Activated gamma-delta T cell treated with Interleukin-2 at 50 U/mL for 16 hours (primary cell): ENCODE measurements around the gene NES.

ENCODE experiments used
- DNase-seq: peaks from one replicate; pipeline ENCODE4 v3.0.0-alpha.2; 2020

Gene NES

DNA sequence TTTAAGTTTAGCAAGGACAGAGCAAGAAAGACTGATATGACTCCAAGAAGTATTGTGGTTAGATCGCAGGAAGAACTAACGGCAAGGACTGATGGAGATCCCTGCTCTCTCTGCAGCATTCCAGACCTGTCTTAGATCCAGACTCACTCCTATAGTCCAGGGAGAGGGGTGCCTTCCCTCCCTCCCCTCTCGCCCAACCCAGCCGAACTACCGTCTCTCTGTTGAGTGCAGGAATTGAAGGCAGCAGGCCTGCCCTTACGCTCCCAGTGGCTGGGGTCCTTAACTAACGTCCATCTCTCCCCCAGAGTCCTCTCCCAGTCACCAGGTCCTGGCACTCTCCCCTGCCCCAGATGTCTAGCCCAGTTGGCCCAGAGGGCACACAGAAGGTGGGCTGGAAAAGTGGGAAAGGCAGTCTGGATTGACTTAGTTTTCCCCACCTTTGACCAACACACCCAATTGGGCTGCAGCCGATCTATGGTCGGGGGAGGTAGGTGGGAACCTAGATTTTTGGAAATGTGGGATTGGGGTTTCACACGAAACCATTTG is 27.0 kb upstream of the NES start:
- no peak for DNase-seq

DNA sequence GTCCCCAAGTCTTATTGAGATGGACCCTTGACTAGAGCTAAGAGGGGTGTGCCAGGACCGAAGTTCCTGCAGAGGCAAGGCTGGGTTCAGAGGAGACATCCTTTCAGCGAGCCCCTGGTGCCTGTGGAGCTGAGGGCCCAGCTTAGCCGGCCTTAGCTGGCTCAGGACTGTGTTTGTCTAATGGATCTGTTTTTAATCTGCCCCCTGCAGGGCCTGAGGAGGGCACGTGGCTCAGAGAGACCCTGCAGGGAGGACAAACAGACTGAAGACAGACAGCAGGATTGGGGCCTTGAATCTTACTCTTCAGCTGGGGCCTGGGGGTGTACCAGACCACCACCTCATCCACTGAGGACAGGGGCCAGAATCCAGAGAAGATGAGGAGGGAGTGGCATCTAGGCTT is 26.5 kb upstream of the NES start:
- no peak for DNase-seq

DNA sequence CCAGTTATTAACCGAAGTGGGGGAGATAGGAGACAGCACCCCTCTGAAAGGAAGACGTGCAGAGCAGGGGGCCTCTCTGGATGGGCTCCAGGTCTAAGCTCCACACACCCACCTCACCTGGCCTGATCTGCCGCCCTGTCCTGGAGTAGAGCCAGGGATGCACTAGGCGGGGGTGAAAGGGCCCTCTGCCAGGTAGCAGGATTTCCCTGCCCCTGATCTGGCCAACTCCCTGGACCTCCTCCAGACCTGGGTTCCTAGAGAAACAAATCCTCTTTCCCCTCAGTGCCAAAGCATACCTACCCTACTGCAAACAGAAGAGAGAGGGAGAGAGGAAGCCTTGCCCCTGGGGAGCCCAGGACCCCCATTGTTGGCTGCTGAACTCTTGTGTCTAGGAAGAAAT is 26.1 kb upstream of the NES start:
- no peak for DNase-seq

DNA sequence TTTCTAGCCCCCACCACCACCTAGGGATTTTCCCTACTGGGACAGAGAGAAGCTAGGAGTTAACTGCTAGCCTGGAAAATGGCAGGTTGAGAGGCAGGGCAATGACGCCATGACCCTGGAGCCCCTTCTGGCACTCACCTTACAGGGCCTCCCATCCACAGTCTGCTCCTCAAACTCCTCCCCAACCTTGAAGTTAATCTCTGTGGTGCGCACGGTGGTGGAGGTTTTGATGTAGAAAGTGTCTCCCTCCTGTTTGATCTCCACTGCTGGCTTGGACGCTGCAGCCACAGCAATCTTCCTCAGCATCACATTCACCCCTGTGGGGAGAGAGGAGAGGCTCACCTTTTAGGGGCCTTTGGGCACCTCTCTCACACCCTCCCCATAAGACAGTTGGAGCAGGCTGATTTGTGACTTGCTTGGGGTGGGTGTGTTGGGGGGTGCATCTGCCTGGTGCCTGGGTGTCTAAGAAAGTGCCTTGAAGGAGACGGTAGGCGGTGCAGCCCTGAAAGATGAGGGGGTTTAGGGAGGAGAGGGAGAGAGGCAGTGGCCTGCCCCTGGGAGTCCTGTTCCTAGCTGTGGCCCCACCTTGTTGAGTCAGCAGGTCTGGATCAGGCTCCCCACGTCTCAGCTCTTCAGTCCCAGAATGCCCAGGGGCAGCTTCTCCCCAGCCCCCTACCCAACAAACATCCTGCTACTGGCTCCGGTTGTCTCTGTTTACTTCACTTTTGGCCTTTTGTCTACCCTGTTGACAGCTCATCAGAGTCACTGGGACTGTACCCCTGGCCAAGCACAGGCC is 23.7 kb upstream of the NES start:
- no peak for DNase-seq

DNA sequence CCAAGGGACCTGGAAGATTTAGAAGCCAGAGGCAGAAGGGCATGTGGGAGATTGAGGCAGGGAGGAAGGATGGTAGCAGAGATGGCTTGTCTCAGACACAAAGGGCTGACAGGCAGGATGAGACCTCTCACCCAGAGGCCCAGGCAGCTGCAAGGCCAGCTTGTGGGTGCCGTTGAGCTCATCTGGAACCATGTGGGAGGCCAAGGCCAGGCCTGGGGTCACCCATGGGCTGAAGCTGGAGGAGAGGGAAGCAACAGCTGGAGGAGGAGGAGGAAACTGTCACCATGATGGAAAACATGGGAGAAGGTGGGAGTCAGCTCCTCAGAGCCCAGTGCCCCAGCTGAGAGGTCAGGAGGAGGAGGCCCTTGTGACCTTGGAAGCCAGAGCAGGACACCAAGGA is 21.8 kb upstream of the NES start:
- DNase-seq, result no peak

DNA sequence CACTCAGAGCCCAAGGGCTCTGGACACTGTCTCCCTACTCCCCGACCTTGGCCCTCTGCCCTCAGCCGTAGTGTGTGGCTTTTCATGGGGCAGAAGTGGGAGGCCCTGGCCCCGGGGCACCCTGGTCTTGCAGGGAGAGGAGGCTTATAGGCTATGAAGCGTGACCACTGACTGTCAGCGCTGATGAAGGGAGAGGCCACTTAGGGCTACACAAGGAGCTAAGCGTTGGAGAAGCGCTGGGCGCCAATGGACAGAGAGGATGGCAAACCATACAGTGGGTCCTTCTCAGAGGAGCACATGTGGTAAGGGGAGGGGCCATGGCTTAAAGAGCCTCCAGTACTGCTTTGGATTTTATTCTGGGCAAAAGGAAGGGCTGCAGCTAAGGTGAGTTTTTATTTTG is 20.3 kb upstream of the NES start:
- no peak for DNase-seq

DNA sequence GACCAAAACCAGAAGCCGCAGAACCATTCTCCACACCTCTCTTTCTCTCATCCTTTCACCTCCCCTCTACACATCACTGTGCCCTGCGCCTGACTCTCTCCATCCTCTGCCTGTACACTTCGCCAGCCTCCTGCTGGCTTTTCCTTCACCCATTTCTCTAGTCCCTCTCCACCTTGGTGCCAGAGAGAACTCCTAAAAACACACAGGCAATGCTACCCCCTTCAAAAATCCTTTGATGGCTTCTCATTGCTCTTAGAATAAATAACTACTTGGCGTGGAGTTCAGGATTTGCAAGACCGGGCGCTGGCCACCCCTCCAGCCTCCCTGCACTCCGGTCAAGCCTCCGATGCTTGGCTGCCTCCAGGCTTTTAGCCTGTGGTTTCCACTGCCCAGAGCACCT is 19.5 kb upstream of the NES start:
- no peak for DNase-seq

DNA sequence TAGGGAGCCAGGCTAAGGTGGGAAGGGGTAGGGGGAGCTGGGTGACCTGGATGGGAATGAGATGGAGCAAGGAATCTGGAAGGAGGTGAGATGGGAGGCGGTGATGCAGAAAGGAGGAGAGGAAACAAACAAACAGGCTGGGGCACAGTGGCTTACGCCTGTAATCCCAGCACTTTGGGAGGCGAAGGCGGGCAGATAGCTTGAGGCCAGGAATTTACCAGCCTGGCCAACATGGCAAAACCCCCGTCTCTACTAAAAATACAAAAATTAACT is 17.4 kb upstream of the NES start:
- DNase-seq, result no peak

DNA sequence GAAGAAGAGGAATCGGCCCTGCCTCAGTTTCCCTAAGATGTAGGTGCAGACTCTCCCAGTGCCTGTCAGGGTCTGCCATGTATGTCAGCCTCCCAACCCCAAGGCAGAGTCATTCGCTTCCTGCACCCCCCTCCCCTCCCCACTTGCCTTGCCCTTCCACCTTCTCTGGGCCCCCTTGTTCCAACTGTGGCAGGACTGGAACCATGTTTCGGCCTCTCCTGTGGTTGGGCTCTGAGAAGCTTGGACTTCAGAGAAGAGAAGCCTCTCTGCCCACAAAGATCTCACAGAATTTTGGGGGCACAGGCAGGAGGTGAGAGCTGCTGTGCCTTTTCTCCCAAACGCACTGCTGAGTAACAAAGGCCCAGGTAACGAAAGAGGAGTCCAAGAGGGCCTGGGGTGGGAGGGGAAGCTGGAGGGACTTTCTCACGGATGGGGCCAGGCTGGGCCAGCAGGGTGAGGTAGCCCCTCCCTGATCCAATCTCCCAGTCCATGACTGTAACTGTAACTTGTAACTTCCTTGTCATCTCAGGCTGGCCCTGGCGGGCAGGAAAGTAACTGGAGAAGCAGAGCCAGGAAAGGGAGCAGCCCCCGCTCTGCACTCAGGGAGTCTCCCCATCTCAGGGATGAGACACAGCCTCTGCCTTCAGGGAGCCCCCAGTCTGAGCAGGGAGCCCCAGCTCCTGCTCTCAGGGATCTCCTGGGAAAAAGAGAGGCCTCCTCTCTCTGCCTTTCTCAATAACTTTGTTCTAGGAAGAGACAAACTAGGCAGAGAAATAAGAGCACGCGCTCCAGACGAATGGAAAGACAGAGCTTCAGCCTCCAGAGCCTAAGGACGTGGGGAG is 16.9 kb upstream of the NES start:
- no peak for DNase-seq

DNA sequence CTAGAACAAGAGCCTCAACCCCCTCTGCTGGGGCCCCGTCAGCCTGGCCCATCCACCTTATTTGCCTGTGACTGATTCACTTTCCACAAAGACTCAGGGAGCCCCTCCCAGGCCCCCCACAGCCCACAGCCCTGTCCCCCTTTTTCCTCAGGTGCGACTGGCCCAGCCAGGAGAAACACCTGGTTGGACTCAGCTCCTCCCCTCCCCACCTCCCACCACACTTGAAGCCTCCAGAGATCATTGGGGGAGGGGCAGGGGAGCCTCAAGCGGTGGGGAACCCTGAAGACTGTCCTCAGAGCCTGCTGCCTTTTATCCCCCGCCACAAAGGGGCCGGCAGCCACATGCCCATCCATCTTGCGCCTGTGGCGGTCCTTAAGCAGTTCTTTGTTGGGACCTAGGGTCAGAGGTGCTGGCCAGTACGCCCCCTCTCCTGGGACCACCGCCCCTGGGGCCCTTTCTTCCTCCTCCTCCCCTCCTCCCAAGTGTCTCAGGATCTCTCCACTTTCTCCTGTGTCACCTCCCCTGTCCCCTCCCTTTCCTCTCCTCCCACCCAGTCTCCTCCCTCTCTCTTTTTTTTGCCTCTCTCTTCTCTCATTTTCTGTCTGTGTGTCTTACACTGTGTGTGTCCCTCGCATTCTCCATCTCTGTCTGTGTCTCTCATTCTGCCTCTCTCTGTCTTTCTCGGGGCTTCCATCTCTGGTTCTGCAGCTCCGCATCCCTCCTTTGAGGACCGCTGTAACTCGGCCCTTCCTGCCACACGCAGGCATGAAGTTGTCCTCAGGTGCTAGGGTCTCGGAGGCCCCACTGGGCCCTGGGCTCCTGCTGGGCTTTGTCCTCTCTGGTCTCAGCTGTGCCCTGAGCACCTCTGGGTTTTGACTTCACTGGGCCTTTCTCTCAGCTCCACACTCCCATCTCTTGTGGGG is 16.0 kb upstream of the NES start:
- no peak for DNase-seq

DNA sequence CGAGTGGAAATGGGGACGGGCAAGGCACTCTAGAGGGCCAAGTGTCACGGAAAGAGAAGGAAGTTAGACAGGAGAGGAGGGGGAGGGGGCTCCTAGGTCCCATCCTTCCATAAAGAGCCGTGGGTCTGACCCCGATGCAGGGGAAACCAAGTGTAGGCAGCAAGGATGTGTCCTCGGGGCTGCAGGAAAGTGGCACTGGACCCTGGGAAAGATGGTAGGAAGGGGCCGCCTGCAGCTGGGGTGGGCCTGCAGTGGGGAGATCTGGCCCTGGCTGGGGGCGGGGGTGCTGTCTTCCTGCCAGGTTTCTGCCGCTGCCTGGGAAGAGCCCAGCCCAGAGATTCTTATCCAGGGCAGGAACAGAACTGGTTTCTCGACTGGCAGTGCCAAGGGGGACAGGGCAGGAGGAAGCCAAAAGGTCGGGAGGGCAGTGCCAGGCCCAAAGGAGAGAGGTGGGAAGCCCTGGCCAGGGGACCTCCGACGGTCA is 15.3 kb upstream of the NES start:
- DNase-seq, result no peak

DNA sequence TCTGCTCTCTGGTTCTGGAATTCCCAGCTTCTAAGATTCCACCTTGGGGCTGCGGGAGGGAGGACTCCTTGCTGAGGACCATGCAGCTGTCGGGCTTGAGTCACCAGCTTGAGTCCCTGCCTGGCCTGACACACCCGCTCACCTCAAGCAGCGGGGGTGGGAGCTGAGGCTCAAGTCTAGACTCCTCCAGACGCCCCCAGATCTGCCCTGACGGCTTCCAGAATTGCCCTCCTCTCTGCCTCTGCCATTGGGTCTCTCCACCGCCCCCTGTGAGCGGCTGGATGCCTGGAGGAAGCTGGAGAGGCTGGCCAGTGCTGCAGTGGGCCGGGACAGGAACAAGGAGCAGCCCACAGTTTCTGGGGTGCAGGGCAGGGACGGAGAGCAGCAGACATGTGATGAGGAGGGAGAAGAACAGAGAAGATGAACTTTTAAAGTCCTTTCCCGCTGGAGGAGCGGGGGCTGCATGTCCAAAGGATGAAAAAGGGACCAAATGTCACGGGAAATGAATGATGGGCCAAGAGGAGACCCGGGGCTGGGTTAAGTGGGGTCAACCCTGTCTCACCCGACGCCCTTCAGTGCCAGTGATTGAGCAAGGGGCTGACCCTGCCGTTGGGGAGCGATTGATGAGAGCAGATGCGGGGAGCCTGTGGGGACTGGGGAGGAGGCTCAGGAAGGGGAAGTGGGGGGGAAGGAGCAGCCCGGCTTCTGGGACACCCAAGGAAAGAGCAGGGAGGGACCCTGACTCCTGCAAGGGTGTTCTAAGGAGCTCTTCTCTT is 14.6 kb upstream of the NES start:
- DNase-seq, result no peak

DNA sequence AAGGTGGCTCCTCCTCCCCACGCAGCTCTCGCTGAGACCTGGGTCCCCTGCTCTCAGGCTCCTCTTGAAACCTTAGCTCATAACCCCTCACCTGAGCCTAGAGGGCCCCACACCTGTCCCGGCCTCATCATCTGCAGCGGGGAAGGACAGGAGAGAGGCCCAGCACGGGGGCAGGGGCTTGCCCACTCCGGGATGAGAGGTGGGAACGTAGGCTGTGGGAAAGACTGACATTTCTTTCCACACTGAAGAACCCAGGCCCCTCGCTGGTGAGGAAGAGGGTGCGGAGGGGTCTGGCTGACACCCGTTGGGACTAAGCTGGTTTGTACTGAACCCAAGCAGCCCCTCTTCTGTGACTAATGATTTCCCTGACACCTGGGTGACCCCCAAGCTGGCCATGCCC is 14.0 kb upstream of the NES start:
- no peak for DNase-seq

DNA sequence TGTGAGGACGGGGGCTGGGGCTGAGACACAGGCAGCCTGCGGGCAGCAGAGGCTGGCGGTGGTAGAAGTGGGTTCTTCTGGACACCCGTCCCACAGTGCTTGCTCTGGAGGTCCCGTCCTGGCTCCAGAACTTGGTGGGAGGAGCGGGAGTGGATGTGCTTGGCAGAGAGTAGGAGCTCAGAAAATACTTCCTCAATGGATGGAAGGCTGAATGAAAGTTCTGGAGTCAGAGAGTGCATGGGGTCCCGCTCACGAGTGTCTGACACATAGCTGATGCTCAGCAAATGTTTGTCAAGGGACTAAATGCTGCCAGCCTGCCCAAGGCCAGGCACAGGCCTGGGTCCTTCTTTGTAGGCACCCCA is 13.4 kb upstream of the NES start:
- DNase-seq, result no peak

DNA sequence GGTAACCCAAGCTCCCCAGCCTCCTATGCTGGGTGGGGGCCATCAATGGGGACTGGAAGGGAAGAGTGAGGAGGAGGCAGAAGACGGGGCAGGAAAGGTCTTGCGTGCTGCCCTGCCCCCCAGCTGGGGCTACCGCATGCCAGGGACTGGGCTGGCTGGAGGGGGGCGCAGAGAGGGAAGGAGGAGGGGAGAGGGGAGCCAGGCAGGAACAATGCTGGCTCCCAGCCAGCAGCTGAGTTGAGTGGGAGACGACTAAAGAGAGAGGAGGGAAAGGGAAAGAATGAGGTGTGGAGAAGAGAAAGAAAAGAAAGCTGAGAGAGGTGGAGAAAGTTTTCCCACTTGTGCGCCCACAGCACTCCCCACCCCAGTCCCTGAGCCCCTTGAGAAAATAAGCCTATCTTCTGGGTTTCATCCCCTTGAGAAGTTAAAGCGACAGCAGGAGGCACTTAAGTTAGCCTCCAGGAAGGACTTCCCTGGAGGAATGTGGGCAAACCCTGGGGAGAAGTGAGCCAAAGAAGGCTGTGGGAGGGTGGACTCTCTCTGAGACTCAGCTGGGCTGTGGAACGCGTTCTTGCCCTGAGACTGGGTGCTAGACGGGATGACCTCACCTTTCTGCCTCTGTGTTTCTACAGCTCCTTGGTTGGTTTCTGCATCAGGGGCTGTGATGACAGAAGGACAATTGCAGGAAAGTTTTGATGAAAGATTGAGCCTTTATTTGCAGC is 12.9 kb upstream of the NES start:
- no peak for DNase-seq

DNA sequence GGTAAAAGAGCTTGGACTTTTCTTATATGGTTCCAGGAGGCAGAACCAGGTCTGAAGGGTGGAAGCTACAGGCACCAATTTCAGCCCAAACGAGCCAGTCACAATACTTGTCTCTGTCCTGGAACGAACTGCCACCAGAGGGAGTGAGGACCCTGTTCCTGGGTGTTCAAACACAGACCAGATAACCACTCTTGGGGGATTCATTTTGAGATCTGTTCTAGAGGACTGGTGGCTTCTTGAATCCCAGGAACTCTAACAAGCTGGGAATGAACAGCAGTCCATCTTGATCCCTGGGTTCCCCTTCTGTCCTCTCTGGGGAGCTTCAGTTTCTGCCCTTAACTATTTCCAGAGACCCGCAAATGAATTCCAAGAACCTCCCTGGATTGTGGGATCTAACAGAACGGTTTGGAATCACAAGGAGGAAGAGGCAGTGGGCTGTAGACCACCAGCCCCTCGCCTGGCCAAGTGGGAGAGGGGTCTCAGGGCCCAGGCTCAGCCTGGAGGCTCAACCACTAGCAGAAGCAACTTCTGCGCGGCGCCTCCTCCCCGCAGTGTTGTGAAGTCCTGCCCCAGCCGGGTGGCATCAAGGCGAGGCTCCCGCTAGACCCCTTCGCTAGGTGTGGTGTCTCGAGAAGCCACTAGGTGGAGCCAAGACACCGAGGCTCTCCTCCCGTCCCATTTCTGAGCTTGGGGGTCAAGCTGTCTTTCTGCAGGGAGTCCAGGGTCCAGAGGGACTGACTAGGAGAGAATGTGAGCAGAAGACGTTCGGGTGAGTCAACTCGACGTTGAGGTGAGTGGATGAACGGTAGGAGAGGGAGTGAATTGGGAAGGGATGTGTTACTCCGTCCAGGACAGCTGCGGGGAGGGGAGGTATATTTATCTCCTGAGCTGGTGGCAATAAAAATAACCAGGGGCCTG is 12.1 kb upstream of the NES start:
- DNase-seq, result peak; percentile 75

DNA sequence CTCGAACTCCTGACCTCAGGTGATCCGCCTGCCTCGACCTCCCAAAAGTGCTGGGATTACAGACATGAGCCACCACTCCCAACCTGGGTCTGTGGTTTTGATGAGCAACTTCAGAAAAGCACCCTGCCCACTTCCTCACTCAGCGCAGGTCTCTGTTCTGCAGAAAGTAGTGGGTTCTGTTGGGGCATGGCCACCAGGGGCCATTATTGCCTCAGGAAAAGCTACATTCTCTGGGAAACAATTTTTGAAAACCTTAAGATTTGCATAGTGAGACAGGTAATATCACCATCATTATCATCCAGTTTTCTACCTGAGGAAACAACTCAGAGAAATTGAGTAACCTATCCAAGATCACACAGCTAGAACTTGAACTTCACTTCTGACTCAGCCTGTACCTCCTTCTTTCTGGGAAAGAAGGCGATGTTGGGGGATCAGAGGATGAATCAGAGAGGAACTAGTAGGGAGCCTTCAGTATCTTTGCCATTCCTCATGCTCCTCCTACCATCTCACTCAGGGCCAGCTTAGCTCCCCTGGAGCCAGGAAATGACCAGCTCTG is 7.1 kb upstream of the NES start:
- DNase-seq, result no peak

DNA sequence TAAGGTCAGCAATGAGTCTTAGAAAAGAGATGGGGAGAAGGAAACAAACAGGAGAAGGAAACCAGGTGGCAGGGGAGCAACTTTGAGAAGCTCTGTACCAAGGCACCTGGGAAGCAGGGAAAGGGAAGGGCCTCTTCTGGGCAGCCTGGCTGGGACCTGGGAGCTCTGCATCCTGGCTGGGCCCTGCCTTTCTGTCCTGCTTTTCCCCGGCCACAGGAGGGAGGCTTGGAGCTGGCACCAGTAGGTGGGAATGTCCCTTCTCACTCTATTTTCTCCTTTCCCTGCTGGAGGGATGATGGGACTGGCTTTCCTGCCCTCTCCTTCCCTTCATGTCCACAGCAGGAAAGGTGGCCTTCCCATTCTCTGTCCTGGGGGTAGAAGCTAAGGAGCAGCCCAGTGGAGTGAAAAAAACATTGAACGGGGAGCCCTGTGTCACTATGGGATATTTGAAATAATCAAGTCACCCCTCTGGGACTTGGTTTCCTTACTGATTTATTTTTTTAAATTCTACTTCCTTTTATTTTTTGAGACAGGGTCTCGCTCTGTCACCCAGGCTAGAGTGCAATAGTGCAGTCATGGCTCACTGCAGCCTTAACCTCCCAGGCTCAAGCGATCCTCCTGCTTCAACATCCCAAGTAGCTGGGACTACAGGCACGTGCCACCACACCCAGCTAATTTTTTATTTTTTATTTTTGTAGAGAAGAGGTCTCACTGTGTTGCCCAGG is 5.1 kb upstream of the NES start:
- DNase-seq, result no peak

DNA sequence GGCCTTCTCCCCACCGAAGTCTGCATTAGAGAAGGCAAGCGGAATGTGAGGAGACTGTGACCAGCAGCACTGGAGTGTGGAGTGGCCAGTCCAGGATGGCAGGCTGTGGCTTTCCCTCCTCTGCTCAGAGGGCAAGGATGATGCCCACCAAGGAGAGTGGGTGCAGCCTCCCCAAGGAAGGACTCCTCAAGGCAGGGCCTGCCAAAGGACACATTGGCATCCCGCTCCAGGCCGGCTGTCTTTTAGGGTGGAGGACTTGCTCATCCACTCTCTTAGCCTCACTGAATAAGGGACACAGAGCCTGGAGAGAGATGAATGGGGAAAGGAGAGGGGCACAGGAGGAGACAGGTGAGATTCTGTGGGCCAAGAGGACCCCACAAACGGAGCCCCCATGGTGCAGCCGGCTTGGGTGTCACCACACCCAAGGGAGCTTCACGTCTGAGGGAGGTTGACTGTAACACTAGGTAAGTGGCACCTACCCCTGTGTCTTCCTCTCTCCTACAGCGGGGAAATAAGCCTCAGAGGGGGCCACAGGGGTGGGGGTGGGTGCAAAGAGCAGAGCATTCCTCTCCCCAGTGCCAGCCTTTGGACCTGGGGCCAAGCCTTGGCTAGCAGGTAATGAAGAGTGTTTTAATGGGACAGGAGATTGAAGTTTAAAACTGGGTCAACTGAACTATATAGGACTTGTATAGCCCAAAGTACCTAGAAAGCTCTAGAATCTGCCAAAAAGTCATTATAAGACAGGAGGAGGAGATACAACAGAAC is 4.2 kb upstream of the NES start:
- no peak for DNase-seq
